Ramos (cell line): ENCODE data around the gene KDM1A.

Experiments
- in situ Hi-C: fragments of 300-500 bp; cut with MboI; formaldehyde crosslinking; loops from one replicate; pipeline ENCODE4 v1.14.3; 2022; ENCODE audit warnings: low sequenced_read_pairs; ENCODE audit not compliant: unreplicated experiment

Gene KDM1A

GRCh38 chr1:23101887-23102286 is 82.6 kb downstream of the KDM1A start:
- in situ Hi-C loops = no loop called here

GRCh38 chr1:23102289-23102688 is 83.0 kb downstream of the KDM1A start:
- in situ Hi-C loops = no loop called here

GRCh38 chr1:23103001-23103889 is 84.0 kb downstream of the KDM1A start:
- in situ Hi-C loops = no loop called here

DNA sequence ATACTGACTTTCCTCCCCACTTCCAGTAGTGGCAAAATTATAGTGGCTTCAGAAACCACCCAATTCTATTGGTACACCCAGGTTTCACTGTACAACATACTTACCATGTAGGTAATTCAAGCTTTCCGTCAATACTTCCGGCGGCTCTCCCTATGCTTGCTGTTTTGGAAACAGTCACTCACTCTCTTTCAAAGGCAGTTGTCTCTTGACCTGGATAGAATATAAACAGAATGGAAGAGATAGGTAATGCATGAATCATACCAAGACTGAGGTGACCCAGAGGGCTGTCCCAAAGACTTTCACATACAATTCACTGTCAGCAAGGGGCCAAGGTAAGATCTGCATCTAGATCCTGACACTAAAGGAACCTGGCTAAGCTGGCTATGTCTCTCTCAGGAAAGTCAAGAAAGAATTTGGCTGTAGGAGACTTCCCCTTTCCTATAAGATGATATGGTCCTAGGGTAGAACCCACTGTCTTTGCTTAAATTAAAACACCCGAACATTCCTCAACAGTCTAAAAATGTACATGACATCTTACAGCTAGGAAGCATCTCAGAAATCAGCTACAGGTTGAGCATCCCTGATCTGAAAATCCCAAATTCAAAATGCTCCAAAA is 89.8 kb downstream of the KDM1A start:
- in situ Hi-C loops = no loop called here

DNA sequence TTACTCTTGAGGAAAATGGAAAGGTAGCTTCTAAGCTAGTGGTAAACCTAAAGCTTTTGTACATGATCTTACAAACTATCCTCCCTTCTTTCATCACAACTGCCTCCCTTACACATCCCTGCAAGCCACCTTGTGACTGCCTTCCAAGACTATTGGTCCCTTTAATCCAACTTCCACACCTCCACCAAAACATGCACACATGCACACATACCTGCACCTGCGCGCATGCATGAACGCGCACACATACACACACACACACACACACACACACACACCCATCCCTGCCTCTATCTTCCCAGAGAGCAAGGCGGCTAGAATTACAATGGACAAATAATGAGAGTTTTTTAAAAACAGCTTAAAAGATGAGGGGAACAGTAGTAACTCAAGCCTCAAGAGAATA is 91.1 kb downstream of the KDM1A start:
- in situ Hi-C loops = no loop called here

DNA sequence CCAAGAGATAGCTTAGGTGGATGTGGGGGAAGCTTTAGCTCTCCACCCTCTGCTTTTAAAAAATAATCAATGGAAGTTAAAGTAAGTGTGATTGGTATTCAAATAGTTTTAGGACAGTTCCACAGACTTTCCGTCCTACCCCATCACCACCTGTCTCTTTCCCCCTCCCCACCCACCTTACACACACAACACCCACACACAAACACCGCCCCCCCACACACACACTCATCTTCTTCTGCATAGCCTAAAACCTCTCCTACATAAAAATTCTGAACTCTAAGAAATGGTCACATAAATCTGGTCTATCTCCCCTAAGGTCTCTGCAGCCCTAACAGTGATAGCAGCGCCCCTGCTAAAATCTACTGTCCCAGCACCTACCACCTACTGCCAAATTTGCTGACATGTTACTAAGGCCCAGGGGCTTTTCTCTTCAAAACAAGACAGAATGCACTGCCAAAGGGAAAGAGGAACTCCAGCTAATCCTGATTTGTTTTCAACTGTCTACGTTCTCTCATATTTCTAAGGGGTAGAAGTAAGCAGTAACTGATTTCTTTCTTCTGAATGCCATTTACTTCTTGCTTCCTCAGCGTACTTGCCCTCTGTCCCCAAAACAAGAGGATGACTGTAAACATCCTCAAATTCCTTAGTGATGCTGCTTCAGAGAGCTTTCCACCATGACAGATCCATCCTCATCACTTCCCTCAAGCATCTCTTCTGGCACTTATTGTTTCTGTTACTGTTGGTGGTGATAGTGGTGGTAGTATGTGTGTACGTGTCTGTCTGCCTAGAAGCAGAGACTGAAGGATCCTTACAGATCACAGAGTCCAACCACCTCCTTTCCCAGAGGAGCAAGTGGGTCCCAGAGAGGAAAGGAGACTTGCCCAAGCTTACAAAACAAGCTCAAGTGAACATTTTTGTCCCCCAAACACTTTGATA is 92.6 kb downstream of the KDM1A start:
- in situ Hi-C loops = no loop called here

DNA sequence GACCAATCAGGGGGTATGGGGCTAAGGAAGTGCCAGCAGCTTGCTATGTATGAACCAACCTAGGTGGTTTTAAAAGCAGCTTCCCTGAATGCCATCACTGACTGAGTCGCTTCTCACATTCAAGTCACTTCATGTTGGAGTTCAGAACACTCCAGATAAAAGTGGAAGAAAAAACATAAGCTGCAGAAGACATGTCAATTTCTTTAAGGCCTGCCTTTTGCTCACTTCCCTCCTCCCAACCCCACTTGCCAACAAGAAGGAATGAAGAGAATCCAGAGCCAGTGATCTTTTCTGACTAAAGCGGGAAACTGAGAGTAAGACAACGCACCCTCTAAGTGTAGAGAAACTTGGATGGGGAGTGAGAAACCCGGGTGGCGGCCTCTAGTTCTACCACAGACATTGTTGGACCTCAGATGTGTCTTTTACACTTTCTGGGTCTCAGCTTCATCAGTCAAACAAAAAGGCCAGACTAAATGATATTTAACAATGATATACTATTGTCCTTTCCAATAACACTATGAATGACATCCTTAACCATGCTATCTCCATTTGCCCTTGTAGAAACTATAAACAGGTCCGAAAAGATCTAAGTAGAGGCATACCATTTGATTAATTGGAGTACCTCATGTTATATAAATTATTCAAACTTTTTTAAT is 95.3 kb downstream of the KDM1A start:
- in situ Hi-C loops = no loop called here

DNA sequence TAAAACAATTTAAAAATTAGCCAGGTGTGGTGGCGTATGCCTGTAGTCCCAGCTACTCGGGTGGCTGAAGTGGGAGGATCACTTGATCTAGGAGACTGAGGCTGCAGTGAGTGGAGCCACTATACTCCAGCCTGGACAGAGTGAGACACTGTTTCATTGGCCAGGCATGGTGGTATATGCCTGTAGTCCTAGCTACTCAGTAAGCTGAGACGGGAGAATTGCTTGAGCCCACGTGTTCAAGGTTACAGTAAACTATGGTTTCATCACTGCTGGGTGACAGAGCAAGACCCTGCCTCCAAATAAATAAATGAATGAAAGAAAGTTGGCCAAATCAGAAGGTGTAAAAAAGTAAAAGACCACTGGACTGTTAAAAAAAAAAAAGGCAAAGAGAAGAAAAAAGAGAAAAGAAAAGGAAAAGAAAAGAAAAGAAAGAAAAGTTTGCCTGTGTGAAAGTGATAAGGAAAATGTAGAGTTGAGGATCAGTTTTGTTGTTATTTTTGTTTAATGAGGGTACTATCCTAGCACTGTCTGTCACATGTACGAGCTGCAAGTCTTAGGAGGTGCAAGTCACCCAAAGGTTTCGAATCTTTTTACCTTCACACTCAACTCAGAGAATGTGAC is 97.1 kb downstream of the KDM1A start:
- in situ Hi-C loops = no loop called here

- in situ Hi-C loops = no loop called here
Measured at GRCh38 chr1:23116921-23117699, 97.8 kb downstream of the KDM1A start.

GRCh38 chr1:23118407-23118806 is 99.1 kb downstream of the KDM1A start:
- in situ Hi-C loops = no loop called here

DNA sequence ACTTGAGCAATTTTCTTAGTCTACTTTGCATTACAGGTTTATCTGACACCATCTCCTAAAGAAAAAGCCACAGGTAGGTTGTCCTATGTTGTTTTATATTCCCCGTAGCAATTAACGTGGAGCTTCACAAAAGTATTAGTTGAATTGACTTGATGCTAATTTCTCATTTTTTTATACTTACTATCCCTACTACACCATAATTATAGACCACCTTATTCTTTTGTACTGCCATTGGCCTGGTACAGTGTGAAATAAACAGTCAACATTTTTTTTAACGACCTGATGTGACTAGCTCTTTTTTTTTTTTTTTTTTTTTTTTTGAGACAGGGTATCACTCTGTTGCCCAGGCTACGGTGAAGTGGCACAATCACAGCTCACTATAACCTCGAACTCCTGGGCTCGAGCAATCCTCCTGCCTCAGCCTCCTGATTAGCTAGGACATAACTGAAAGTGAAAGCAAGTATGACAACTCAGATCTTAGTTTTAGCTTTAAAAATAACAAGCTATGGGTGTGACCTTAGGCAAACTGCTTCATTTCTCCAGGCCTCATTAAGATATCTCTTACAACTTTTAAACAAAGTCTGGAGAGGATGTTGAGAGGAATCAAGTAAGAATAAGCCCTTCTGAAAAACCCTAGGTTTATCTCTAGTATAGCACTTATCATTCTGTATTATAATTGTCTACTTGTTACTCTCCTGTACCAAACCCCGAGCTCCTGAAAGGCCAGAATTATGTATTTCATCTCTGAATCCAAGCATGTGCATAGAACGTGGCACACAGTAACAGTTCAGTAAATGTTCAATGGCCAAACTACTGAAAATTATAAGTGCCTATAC is 99.9 kb downstream of the KDM1A start:
- in situ Hi-C loops = no loop called here

DNA sequence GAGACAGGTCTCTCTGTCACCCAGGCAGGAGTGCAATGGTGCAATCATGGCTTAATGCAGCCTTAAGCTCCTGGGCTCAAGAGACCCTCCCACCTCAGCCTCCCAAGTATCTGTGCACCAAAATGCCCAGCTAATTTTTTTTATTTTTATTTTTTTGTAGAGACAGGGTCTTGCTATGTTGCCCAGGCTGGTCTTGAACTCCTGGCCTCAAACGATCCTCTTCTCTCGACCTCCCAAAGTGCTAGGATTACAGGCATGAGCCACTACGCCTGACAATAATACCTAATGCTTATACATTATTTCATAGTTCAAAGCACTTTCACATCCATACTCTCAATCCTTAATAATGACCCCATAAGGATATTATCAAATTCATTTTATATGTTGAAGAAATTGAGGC is 101.1 kb downstream of the KDM1A start:
- in situ Hi-C loops = no loop called here

- in situ Hi-C loops = no loop called here
Measured at GRCh38 chr1:23122023-23122748, 102.9 kb downstream of the KDM1A start.

- in situ Hi-C loops = no loop called here
Measured at GRCh38 chr1:23122796-23123195, 103.5 kb downstream of the KDM1A start.

GRCh38 chr1:23123528-23123927 is 104.3 kb downstream of the KDM1A start:
- in situ Hi-C loops = no loop called here

DNA sequence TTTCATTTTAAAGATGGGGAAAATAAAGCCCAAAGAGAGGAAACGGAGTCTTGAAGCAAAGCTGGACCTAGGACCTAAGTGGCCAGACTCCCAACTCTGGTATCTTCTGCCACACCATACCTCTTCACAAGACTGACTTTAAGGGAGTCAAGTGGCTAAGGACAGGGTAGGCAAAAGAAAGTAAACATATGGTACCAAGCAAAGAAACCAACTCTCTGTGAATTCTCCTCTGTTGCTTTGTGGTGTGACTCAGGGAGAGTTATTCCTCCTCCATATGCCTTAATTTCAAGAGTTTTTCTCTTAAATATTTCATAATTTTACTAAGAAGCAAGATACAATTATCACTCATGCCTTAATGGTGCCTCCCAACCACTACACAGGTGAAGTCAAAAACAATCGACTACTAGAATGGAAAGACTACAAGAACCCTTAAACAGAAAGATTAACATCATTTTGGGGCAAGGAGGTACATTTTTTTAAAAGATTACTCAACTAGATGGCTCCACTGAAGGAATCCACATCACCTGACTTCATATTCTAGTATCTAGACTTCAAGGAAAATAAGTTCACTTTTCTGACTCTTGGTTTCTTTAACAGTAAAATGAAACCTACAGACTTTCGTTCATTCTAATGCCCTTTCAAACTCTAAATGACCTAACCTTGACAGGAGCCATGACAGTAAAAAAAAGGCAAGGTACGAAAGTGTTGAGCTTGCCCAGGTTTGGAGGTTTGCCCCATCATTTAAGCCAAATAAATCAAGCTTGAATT is 105.2 kb downstream of the KDM1A start:
- in situ Hi-C loops = no loop called here

DNA sequence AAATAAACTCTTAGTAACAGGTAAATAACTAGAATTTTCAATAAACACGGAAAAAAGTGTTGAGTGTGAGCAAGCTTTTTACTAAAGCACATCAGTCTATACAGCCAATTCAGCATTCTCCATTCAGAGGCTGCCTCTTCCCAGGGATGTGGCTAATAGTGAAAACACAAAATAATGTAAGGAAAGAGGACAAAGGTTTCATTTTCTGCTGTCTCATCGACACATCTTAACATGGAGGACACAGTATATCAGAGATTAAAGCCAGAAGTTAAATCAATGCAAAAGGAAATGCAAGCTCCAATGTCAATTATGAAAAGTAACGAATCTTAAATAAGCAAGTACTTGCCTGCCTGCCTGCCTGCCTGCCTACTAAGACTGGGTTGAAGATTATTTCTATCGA is 106.2 kb downstream of the KDM1A start:
- in situ Hi-C loops = no loop called here
